PC-9 (cell line): ENCODE data around the gene BCL11A. TPM values are rescaled to one million over a fixed set of nuclear protein-coding genes. Genes with fewer than 3 reads are reported as not detected.

Experiments
- BruUV-seq: library from RNA; stranded (reverse); fragments of 400-500 nt; replicated peaks from 2 replicates; lab custom pipeline; 2021; lab: Mats Ljungman, UMichigan
- CTCF ChIA-PET: fragments of 300-600 bp; sonication (Branson Sonifier 250); formaldehyde crosslinking; loops from one replicate; lab custom pipeline; 2022; ENCODE audit warnings: antibody characterized with exemption; lab: Charles Lee
- POLR2A ChIA-PET: fragments of 300-600 bp; sonication (Branson Sonifier 250); formaldehyde crosslinking; loops from one replicate; lab custom pipeline; 2022; ENCODE audit warnings: antibody characterized with exemption; ENCODE audit not compliant: unreplicated experiment; lab: Charles Lee
- DNase-seq, 2 experiments: peaks; one replicate each; pipeline versions ENCODE4 v3.0.0 to v3.0.0-alpha.2; 2015 to 2022; ENCODE audit warnings: mixed read lengths in 1 of 2
- H2AFZ ChIP-seq: fragments of 200-600 bp; sonication (generic); 2 replicates; pipeline ENCODE4 v1.8.1; 2017; ENCODE audit warnings: antibody characterized with exemption
- H3F3A ChIP-seq: fragments of 200-600 bp; sonication (generic); 2 replicates; pipeline ENCODE4 v1.8.1; 2017; ENCODE audit warnings: antibody characterized with exemption, mild to moderate bottlenecking, low read depth; ENCODE audit not compliant: insufficient read depth
- H3K27ac ChIP-seq: fragments of 200-600 bp; sonication (generic); 2 replicates; pipeline ENCODE4 v1.6.1; 2016; ENCODE audit warnings: mixed run types
- H3K27me3 ChIP-seq: fragments of 200-600 bp; sonication (generic); 2 replicates; pipeline ENCODE4 v1.6.1; 2016; ENCODE audit warnings: low read depth, mixed run types; ENCODE audit not compliant: insufficient read depth
- H3K36me3 ChIP-seq: fragments of 200-600 bp; sonication (generic); 2 replicates; pipeline ENCODE4 v1.6.1; 2016; ENCODE audit warnings: low read depth, mixed run types
- H3K4me1 ChIP-seq: fragments of 200-600 bp; sonication (generic); replicated peaks from 2 replicates; pipeline ENCODE4 v1.6.1; 2016; ENCODE audit warnings: mixed run types; ENCODE audit not compliant: insufficient read depth
- H3K4me2 ChIP-seq: fragments of 200-600 bp; sonication (generic); 2 replicates; pipeline ENCODE4 v1.6.1; 2017; ENCODE audit warnings: mixed run types
- H3K4me3 ChIP-seq: fragments of 200-600 bp; sonication (generic); 2 replicates; pipeline ENCODE4 v1.6.1; 2016; ENCODE audit warnings: mixed run types
- H3K79me2 ChIP-seq: fragments of 200-600 bp; sonication (generic); 2 replicates; pipeline ENCODE4 v1.6.1; 2017; ENCODE audit warnings: low read depth, mixed run types
- H3K9me2 ChIP-seq: fragments of 200-600 bp; sonication (generic); 2 replicates; pipeline ENCODE4 v1.8.1; 2017; ENCODE audit warnings: mild to moderate bottlenecking; ENCODE audit not compliant: insufficient read depth
- H3K9me3 ChIP-seq: fragments of 200-600 bp; sonication (generic); 2 replicates; pipeline ENCODE4 v1.8.1; 2016; ENCODE audit warnings: low read depth; ENCODE audit not compliant: insufficient read depth
- H4K20me1 ChIP-seq: fragments of 200-600 bp; sonication (generic); 2 replicates; pipeline ENCODE4 v1.8.1; 2017; ENCODE audit not compliant: insufficient read depth
- EZH2 ChIP-seq: fragments of 200-600 bp; sonication (generic); IDR thresholded peaks from 2 replicates; pipeline ENCODE4 v1.8.0; 2017; ENCODE audit warnings: antibody characterized with exemption, low read depth
- intact Hi-C: fragments of 100-400 bp; cut with micrococcal nuclease; formaldehyde crosslinking; loops from one replicate; pipeline ENCODE4 v1.10.0; 2022; ENCODE audit not compliant: unreplicated experiment
- total RNA-seq: library from RNA; stranded (reverse); gene quantifications from 2 replicates; pipeline ENCODE4 v1.2.3, GENCODE V29; 2021
- TF ChIP-seq, protein P1 (sequence below): fragments of 200-600 bp; sonication (generic); conservative IDR thresholded peaks from 2 replicates; pipeline ENCODE4 v1.6.1; 2017; ENCODE audit warnings: mixed run types, antibody characterized with exemption, mild to moderate bottlenecking, moderate library complexity

The BCL11A gene
- total RNA-seq, 1 experiment from 2014 or later, result not detected

DNA sequence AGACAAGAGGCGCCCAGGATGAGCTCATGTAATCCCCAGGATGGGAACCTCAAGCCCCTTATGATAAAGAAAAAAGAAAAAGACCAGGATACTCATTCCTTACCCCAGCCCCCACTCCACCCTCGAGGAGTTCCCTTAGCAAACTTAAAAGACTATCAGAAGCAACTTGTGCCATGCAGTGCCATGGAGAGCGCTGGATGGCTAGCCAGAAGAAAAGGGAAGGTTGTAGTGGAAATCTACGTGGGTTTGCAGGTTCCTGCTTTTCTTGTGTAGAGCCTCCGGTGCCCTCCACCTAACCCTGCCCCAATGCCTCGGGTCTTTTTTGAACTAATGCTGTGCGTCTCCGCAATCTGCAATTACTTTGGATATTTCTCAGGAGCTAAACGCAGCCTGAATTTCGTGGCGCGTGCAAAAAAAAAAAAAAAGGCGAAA is 16.2 kb upstream of the BCL11A start:
- intact Hi-C loops, result no loop called here
- Histone ChIP-seq H3K4me2 (no peak overlapping the region), H3K9me3 (no peaks in the 10 kb centered on the region), H3K27ac (no peak overlapping the region), H3K4me1 (no peaks in the 10 kb centered on the region), H3K79me2 (no peaks in the 10 kb centered on the region), H4K20me1 (no peaks in the 10 kb centered on the region), H2AFZ (no peak overlapping the region), H3K36me3 (no peaks in the 10 kb centered on the region), H3K27me3 (peaks cover 80% of the 10 kb centered on the region), H3K9me2 (no peaks in the 10 kb centered on the region), H3K4me3 (no peak overlapping the region), H3F3A (no peaks in the 10 kb centered on the region)
- no peak for DNase-seq
- TF ChIP-seq EZH2, result no peak
- TF ChIP-seq, protein P1, sequence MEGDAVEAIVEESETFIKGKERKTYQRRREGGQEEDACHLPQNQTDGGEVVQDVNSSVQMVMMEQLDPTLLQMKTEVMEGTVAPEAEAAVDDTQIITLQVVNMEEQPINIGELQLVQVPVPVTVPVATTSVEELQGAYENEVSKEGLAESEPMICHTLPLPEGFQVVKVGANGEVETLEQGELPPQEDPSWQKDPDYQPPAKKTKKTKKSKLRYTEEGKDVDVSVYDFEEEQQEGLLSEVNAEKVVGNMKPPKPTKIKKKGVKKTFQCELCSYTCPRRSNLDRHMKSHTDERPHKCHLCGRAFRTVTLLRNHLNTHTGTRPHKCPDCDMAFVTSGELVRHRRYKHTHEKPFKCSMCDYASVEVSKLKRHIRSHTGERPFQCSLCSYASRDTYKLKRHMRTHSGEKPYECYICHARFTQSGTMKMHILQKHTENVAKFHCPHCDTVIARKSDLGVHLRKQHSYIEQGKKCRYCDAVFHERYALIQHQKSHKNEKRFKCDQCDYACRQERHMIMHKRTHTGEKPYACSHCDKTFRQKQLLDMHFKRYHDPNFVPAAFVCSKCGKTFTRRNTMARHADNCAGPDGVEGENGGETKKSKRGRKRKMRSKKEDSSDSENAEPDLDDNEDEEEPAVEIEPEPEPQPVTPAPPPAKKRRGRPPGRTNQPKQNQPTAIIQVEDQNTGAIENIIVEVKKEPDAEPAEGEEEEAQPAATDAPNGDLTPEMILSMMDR, result no peak
- ChIA-PET CTCF (no interaction called here), POLR2A (no interaction called here)
- BruUV-seq, result no TSS peak

DNA sequence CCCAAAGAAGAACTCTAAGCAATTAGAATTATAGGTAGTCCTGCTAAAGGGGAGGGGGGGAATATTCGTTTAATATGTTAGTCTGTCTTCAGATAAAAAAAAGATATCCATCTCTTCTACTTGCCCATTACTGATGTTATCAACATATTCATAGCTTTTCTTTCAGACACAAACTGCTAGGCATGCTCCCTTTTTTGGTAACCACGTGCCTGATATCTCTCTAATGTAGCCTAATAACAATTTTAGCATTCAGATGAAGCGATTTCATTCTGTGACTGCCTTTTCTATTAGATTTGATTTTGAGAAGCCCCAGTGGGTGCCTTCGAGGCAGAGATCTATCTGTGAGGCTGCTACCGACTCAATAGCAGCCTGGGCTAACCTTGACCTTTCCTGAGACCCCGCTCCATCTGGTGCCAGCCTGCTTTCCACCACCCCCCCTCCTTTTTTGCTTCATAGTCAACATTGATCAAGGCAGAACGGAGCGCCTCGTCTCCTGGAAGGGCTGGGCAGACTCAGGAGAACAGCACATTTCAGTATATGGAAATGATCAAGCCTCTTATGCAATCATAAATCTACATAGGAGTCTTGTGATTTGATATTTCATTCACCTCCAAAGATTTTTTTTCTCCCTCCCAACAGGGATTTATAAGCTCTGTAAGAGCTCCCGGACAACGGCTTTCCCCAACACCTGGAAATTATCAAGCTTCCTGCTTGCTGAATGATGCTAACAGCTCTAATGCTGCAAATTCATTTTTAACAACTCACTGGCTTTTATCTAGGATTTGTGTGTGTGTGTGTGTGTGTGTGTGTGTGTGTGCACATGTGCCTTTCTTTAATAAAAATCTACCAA is 14.7 kb upstream of the BCL11A start:
- intact Hi-C loops, result no loop called here
- Histone ChIP-seq H4K20me1 (no peaks in the 10 kb centered on the region), H3K4me2 (no peak overlapping the region), H3K36me3 (no peaks in the 10 kb centered on the region), H3F3A (no peaks in the 10 kb centered on the region), H3K9me3 (no peaks in the 10 kb centered on the region), H3K27ac (no peak overlapping the region), H3K9me2 (no peaks in the 10 kb centered on the region), H3K79me2 (no peaks in the 10 kb centered on the region), H3K27me3 (peaks cover 76% of the 10 kb centered on the region), H2AFZ (no peak overlapping the region), H3K4me1 (no peaks in the 10 kb centered on the region), H3K4me3 (no peak overlapping the region)
- TF ChIP-seq, protein P1, result no peak
- no peak for TF ChIP-seq EZH2
- BruUV-seq, result no TSS peak
- POLR2A ChIA-PET, result no interaction called here
- CTCF ChIA-PET, result no interaction called here
- DNase-seq, result no peak

DNA sequence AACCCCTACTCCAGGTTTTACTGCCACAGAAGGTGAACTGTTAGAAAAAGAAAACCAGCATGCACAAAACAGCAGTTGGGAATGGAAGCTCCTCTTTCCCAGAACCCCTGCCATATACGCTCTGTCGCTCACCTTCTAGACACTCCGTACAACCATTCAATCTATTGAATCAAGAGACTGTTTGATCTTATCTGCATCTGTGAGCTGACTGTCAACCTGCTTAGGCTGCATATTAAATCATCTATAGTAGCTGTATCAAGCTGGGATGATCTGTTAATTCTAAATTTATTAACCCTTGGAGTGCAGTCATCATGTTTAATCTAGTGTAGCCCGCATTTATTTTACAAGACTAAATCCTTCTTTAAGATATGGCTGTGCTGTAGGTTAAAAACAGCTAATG is 13.6 kb upstream of the BCL11A start:
- Histone ChIP-seq H3K27me3 (peaks cover 73% of the 10 kb centered on the region), H3K4me3 (no peak overlapping the region), H3K9me3 (no peaks in the 10 kb centered on the region), H3K9me2 (no peaks in the 10 kb centered on the region), H4K20me1 (no peaks in the 10 kb centered on the region), H2AFZ (no peak overlapping the region), H3K27ac (no peak overlapping the region), H3K4me1 (no peaks in the 10 kb centered on the region), H3K79me2 (no peaks in the 10 kb centered on the region), H3F3A (no peaks in the 10 kb centered on the region), H3K36me3 (no peaks in the 10 kb centered on the region), H3K4me2 (no peak overlapping the region)
- no peak for DNase-seq
- intact Hi-C loops, result no loop called here
- no TSS peak for BruUV-seq
- CTCF ChIA-PET, result no interaction called here
- TF ChIP-seq, protein P1, result no peak
- no peak for TF ChIP-seq EZH2
- POLR2A ChIA-PET, result no interaction called here
